ENCODE results near the gene APOM. TPM values are rescaled to one million over a fixed set of nuclear protein-coding genes. Genes with fewer than 3 reads are reported as not detected.

Gene APOM
- total and polyA plus RNA-seq, 2 of the 4 experiments (the other 2 are of a cell fraction), result 1.4 to 3.8 TPM

DNA sequence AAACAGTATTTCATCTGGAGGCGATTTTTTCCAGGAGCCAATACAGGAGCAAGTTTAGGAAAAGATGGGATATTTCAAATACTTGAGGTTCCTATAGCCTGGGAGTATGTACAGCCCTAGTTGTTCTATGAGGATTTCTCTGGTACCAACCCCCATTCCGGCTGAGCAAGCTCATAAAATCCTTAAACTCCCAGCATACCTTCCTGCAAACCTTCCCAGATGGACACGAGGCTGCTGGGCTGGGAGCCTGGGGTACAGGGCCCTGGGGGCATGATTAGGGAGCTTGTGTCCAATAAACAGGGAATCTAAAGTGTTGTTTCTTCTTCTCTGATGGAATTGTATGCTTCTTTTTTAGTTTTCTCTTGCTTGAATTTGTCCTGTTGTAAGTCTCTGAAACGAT is 33.7 kb upstream of the APOM start:
- peak overlapping the region; percentile 99 for H3K27ac ChIP-seq (ENCODE audit: insufficient read depth, low read length)
- BruUV-seq (replicated peaks), result no TSS peak
- DNase-seq (no peak), ATAC-seq (ENCODE audit: low read depth) (no peak)
- no peak overlapping the region for H2BK120ac ChIP-seq (ENCODE audit: low read depth, low read length)
- no peaks in the 10 kb centered on the region for H3K9me3 ChIP-seq (ENCODE audit: control insufficient read depth, insufficient read depth, low read length)
- 0 out of 2 replicates have a peak overlapping the region, but pooled peaks have one; percentile 98 for H4K91ac ChIP-seq (ENCODE audit: insufficient read depth, low read depth, low read length)
- H4K8ac ChIP-seq (ENCODE audit: low read depth in 2 of 2, low read length in 2 of 2), result peak overlapping the region in 1 of 2 experiments; percentile 99; a peak in 2 of 4 replicates
- peak overlapping the region; percentile 99; the same call in 1 of the 2 replicates for H3K23ac ChIP-seq (ENCODE audit: low read depth, low read length)
- H4K20me1 ChIP-seq (ENCODE audit: insufficient read depth, low read length), result peaks cover 46% of the 10 kb centered on the region
- peak overlapping the region; percentile 81 for H3K4me3 ChIP-seq (ENCODE audit: insufficient read depth, low read depth, low read length)
- peak overlapping the region; percentile 98 for H3K4ac ChIP-seq (ENCODE audit: low read depth, low read length)
- no CpG with 5 or more reads among the region's 4 CpGs for WGBS, 2 experiments (ENCODE audit: extremely low coverage in 2 of 2, insufficient read length in 1 of 2)
- H3K18ac ChIP-seq (ENCODE audit: low read depth, low read length), result no peak overlapping the region
- peak overlapping the region; percentile 98 for H2BK5ac ChIP-seq (ENCODE audit: low read depth, low read length, poor library complexity, severe bottlenecking)
- peak overlapping the region; percentile 100 for H3K9ac ChIP-seq (ENCODE audit: low read depth, low read length)
- no peak overlapping the region for H2BK20ac ChIP-seq (ENCODE audit: low read depth, low read length)
- POLR2A ChIA-PET (ENCODE audit: unreplicated experiment), result interaction anchor here (0.6 kb wide), 1 partner anchor 242 kb away, joined by 3 read pairs; no protein-coding TSS in a partner anchor
- H3K27me3 ChIP-seq (ENCODE audit: control insufficient read depth, insufficient read depth, low read length), result no peaks in the 10 kb centered on the region
- peak overlapping the region; percentile 97 for H3K56ac ChIP-seq (ENCODE audit: extremely low read depth, insufficient read depth, low read length)
- CTCF ChIA-PET, result interaction anchor here (1.3 kb wide), 1 partner anchor 16 kb away, joined by 4 read pairs; no protein-coding TSS in a partner anchor
- H3K14ac ChIP-seq (replicated peaks; ENCODE audit: low read depth, low read length), result peak overlapping the region; percentile 100
- peak overlapping the region; percentile 82 for H2AK9ac ChIP-seq (replicated peaks; ENCODE audit: low read depth, low read length, poor library complexity)
- TF ChIP-seq, protein P1, sequence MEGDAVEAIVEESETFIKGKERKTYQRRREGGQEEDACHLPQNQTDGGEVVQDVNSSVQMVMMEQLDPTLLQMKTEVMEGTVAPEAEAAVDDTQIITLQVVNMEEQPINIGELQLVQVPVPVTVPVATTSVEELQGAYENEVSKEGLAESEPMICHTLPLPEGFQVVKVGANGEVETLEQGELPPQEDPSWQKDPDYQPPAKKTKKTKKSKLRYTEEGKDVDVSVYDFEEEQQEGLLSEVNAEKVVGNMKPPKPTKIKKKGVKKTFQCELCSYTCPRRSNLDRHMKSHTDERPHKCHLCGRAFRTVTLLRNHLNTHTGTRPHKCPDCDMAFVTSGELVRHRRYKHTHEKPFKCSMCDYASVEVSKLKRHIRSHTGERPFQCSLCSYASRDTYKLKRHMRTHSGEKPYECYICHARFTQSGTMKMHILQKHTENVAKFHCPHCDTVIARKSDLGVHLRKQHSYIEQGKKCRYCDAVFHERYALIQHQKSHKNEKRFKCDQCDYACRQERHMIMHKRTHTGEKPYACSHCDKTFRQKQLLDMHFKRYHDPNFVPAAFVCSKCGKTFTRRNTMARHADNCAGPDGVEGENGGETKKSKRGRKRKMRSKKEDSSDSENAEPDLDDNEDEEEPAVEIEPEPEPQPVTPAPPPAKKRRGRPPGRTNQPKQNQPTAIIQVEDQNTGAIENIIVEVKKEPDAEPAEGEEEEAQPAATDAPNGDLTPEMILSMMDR (conservative IDR thresholded peaks at IDR 0.05; ENCODE audit: low read depth, low read length), result no peak
- no peak for TF ChIP-seq MAFK (IDR thresholded peaks at IDR 0.05; ENCODE audit: low read depth, low read length)
- no peak for TF ChIP-seq RCOR1 (IDR thresholded peaks at IDR 0.05; ENCODE audit: insufficient replicate concordance, low read length)
- TF ChIP-seq FOS (IDR thresholded peaks at IDR 0.05; ENCODE audit: low read depth, low read length), result no peak
- no peak for TF ChIP-seq POLR2A (IDR thresholded peaks at IDR 0.05; ENCODE audit: low read depth, low read length)
- no peak for TF ChIP-seq RAD21 (IDR thresholded peaks at IDR 0.05; ENCODE audit: low read length)
- TF ChIP-seq, protein P2, sequence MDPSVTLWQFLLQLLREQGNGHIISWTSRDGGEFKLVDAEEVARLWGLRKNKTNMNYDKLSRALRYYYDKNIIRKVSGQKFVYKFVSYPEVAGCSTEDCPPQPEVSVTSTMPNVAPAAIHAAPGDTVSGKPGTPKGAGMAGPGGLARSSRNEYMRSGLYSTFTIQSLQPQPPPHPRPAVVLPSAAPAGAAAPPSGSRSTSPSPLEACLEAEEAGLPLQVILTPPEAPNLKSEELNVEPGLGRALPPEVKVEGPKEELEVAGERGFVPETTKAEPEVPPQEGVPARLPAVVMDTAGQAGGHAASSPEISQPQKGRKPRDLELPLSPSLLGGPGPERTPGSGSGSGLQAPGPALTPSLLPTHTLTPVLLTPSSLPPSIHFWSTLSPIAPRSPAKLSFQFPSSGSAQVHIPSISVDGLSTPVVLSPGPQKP (IDR thresholded peaks at IDR 0.05; ENCODE audit: borderline replicate concordance, low read depth, low read length), result no peak
- no peak for TF ChIP-seq MAZ (IDR thresholded peaks at IDR 0.05; ENCODE audit: borderline replicate concordance, low read depth, low read length)
- no peak for TF ChIP-seq CHD1 (IDR thresholded peaks at IDR 0.05; ENCODE audit: low read depth, low read length)
- TF ChIP-seq CEBPB (IDR thresholded peaks at IDR 0.05; ENCODE audit: low read depth, low read length), result no peak
- TF ChIP-seq RFX5 (IDR thresholded peaks at IDR 0.05; ENCODE audit: low read depth, low read length), result no peak
- TF ChIP-seq, protein P3, sequence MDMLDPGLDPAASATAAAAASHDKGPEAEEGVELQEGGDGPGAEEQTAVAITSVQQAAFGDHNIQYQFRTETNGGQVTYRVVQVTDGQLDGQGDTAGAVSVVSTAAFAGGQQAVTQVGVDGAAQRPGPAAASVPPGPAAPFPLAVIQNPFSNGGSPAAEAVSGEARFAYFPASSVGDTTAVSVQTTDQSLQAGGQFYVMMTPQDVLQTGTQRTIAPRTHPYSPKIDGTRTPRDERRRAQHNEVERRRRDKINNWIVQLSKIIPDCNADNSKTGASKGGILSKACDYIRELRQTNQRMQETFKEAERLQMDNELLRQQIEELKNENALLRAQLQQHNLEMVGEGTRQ (IDR thresholded peaks at IDR 0.05; ENCODE audit: low read depth, low read length), result no peak
- intact Hi-C loops (cut with micrococcal nuclease) (no loop called here), dilution Hi-C loops (cut with HindIII; ENCODE audit: low sequenced_read_pairs, unreplicated experiment) (no loop called here), in situ Hi-C loops (cut with MboI; ENCODE audit: low sequenced_read_pairs) (no loop called here)
- no peak overlapping the region for H2AFZ ChIP-seq (replicated peaks; ENCODE audit: low read length, poor library complexity)
- peak overlapping the region; percentile 65; the same call in 1 of the 2 replicates for H4K5ac ChIP-seq (ENCODE audit: low read depth, low read length)
- H3K4me1 ChIP-seq (ENCODE audit: control insufficient read depth, insufficient read depth, low read length), result no peaks in the 10 kb centered on the region
- peaks cover 41% of the 10 kb centered on the region for H3K36me3 ChIP-seq (ENCODE audit: control insufficient read depth, insufficient read depth, low read length)
- H3K79me1 ChIP-seq (ENCODE audit: low read depth in 1 of 2, low read length in 2 of 2), result peaks cover 15 to 49% of the 10 kb centered on the region in 2 experiments
- peak overlapping the region; percentile 97; the same call in 1 of the 2 replicates for H2AK5ac ChIP-seq (ENCODE audit: low read depth, low read length)
- no peak overlapping the region for H2BK15ac ChIP-seq (ENCODE audit: low read depth, low read length)
- peaks cover 6% of the 10 kb centered on the region for H3K9me1 ChIP-seq (ENCODE audit: insufficient read depth, low read length)
- H3K4me2 ChIP-seq (ENCODE audit: low read depth, low read length), result peak overlapping the region; percentile 98

Data from IMR-90 (cell line).